ENCODE data around the gene TRIM49C.
"Not testable (repeated sequence)": the region's sequence is repeated elsewhere in the genome, so short reads cannot be mapped to it uniquely, and the experiment has no call there.

The TRIM49C gene, protein sequence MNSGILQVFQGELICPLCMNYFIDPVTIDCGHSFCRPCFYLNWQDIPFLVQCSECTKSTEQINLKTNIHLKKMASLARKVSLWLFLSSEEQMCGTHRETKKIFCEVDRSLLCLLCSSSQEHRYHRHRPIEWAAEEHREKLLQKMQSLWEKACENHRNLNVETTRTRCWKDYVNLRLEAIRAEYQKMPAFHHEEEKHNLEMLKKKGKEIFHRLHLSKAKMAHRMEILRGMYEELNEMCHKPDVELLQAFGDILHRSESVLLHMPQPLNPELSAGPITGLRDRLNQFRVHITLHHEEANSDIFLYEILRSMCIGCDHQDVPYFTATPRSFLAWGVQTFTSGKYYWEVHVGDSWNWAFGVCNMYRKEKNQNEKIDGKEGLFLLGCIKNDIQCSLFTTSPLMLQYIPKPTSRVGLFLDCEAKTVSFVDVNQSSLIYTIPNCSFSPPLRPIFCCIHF

DNA sequence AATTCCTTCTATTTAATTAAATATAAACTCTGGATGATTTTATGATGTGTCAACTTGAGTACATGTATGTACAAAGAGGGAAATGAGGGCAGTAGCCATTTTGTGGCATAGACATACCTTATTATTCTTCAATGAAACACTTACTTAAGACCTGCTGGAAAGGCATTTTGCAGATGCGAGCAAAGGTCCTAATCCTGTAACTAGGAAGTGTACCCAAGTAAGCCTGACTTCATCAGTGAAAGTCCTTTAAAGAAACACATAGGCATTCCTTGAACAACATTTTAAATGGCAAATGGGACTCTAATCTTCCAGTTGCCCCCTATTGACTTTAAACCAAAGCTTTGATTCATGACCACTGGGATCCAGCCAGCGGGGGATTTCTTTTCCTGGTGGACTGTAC lies at the start of gene TRIM49C:
Gene TRIM49C, plus strand, starts transcription at position 301 of the 400 bp plus-strand sequence. CDS start 4,106 bp downstream, outside the sequence.
- not testable (repeated sequence) for DNase-seq (ENCODE audit: low spot score)

- DNase-seq (ENCODE audit: low spot score), result not testable (repeated sequence)
Measured at GRCh38 chr11:90024184-90024583, 6.7 kb upstream of the TRIM49C start.

DNA sequence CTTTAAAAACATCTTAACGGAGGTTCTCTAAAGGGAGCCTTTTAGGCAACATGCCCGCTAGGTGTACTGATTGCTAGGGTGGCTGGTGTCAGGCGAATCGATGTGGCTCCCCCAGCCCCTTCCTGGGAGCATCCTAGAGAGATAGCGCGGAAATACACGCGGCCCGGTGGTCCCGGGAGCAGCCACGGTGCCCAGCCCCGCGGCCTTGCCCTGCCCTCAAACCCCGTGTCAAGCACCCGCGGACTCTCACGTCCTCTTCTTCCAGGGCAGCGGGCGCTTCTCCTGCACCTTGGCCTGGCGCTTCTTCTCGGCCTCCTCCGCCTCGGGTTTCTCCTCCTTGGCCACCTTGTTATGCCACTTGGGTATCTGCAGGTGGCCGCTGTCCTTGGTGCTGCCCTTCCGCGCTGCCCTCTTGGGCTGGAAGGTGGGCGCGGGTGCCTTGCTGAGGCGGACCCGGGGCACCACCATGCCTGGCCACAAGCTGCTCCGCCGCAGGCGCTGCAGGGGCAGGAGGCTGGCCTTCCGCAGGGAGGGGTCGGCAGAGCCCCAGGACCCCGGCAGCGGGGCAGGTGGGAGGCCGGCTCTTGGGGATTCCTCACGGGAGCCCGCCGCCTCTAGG lies 20.8 kb downstream of the TRIM49C start:
- DNase-seq (ENCODE audit: low spot score), result not testable (repeated sequence)

- DNase-seq (ENCODE audit: low spot score), result not testable (repeated sequence)
Measured at GRCh38 chr11:90052311-90052710, 21.4 kb downstream of the TRIM49C start.

GRCh38 chr11:90053545-90053944 lies 22.6 kb downstream of the TRIM49C start:
- DNase-seq (ENCODE audit: low spot score), result not testable (repeated sequence)

DNA sequence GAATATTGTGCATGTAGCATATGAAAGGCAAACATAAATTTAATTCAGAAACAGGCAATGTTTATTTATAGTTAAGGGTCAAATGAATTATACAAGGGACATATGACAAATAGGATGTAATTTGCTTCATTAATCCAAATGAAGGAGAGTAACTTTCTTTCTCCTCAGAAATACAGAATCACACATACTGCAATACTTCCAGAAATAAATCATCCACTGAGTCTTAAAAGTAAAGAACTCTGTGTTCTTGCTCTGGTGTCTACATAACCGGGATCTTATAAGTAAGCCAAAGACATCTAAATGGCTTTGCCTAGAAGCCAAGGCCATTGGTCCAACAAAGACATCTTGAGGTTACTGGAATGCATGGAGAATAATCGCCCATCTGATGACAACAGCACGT lies 54.7 kb downstream of the TRIM49C start, which contains the start of gene UBTFL1:
Gene UBTFL1, plus strand, starts transcription at position 301 of the 400 bp plus-strand sequence. Its CDS starts 0 bp downstream, at position 301.
- not testable (repeated sequence) for DNase-seq (ENCODE audit: low spot score)

DNA sequence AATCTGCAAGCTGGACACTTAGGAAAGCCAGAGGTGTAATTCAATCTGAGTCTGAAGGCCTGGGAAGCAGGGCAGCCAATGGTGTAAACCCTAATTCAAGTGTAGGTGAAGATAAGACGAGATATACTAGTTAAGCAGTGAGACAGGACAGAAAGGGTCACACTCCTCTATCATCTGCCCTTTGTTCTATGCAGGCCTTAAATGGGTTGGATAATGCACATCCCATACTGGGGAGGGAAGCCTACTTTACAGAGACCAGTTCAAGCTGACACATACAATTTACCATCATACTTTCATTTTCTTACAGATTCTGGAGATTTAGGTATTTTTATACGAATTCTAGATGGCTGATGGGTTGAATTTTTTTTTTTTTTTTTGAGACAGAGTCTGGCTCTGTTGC lies 57.8 kb downstream of the TRIM49C start:
- not testable (repeated sequence) for DNase-seq (ENCODE audit: low spot score)
